ENCODE measurements around the gene SYK. TPM values are rescaled to one million over a fixed set of nuclear protein-coding genes. Genes with fewer than 3 reads are reported as not detected.
"Not testable (repeated sequence)": the region's sequence is repeated elsewhere in the genome, so short reads cannot be mapped to it uniquely, and the experiment has no call there.

Gene SYK
- polyA plus RNA-seq, 3 donors, result 26.1 to 35.7 (median 34.6) TPM

- DNase-seq, result not testable (repeated sequence)
Observed at GRCh38 chr9:90820406-90820805, 18.8 kb downstream of the SYK start.

GRCh38 chr9:90821236-90821635 lies 19.6 kb downstream of the SYK start:
- not testable (repeated sequence) for DNase-seq

GRCh38 chr9:90821697-90822096 lies 20.1 kb downstream of the SYK start:
- DNase-seq, result no peak

GRCh38 chr9:90822866-90823265 lies 21.2 kb downstream of the SYK start:
- DNase-seq, result no peak

GRCh38 chr9:90825586-90825985 lies 24.0 kb downstream of the SYK start:
- DNase-seq, result no peak

GRCh38 chr9:90826326-90827020 lies 24.9 kb downstream of the SYK start:
- DNase-seq, result no peak

GRCh38 chr9:90827181-90827871 lies 25.7 kb downstream of the SYK start:
- no peak for DNase-seq

GRCh38 chr9:90830051-90830450 lies 28.4 kb downstream of the SYK start:
- DNase-seq, result no peak

- DNase-seq, result no peak
Observed at GRCh38 chr9:90830977-90831376, 29.4 kb downstream of the SYK start.

GRCh38 chr9:90832261-90832660 lies 30.6 kb downstream of the SYK start:
- DNase-seq, result no peak

GRCh38 chr9:90834828-90835595 lies 33.4 kb downstream of the SYK start:
- no peak for DNase-seq

- DNase-seq, result no peak
Observed at GRCh38 chr9:90836411-90837080, 34.9 kb downstream of the SYK start.

GRCh38 chr9:90838098-90838497 lies 36.5 kb downstream of the SYK start:
- DNase-seq, result no peak

GRCh38 chr9:90838581-90839154 lies 37.0 kb downstream of the SYK start:
- DNase-seq, result no peak

GRCh38 chr9:90839183-90839728 lies 37.6 kb downstream of the SYK start:
- DNase-seq, result no peak

GRCh38 chr9:90840696-90841095 lies 39.1 kb downstream of the SYK start:
- no peak for DNase-seq

- DNase-seq, result no peak
Observed at GRCh38 chr9:90841213-90841612, 39.6 kb downstream of the SYK start.

GRCh38 chr9:90841615-90842014 lies 40.0 kb downstream of the SYK start:
- DNase-seq, result no peak

GRCh38 chr9:90842176-90842777 lies 40.7 kb downstream of the SYK start:
- DNase-seq, result no peak

- no peak for DNase-seq
Observed at GRCh38 chr9:90842996-90843395, 41.4 kb downstream of the SYK start.

- no peak for DNase-seq
Observed at GRCh38 chr9:90843525-90843924, 41.9 kb downstream of the SYK start.

All from renal pelvis (tissue), 4 donors.